Measurements from ENCODE around the gene FUT6.
A peak's percentile ranks its signal among the peaks of the same experiment; 100 is the strongest.
"Not testable (repeated sequence)": the region's sequence is repeated elsewhere in the genome, so short reads cannot be mapped to it uniquely, and the experiment has no call there.

Gene FUT6, protein sequence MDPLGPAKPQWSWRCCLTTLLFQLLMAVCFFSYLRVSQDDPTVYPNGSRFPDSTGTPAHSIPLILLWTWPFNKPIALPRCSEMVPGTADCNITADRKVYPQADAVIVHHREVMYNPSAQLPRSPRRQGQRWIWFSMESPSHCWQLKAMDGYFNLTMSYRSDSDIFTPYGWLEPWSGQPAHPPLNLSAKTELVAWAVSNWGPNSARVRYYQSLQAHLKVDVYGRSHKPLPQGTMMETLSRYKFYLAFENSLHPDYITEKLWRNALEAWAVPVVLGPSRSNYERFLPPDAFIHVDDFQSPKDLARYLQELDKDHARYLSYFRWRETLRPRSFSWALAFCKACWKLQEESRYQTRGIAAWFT

GRCh38 chr19:5839065-5840017 is at the start of gene FUT6:
Gene FUT6, minus strand, starts transcription at chr19:5839702. Its CDS starts 7,135 bp downstream, at chr19:5832567.
- H3K9me3 ChIP-seq (ENCODE audit: control insufficient read depth, insufficient read depth, low read depth, low read length): no peaks in the 10 kb centered on the region
- no peak within 1 kb of the TSS for H3K27ac ChIP-seq (ENCODE audit: low read depth, low read length)
- no peak within 1 kb of the TSS for H3K4me3 ChIP-seq (ENCODE audit: low read depth, low read length)
- H3K27me3 ChIP-seq (ENCODE audit: control insufficient read depth, insufficient read depth, low read length): peaks cover 6% of the 10 kb centered on the region; the same call in 1 of the 2 replicates
- H3K4me1 ChIP-seq (ENCODE audit: control insufficient read depth, insufficient read depth, low read length): no peaks in the 10 kb centered on the region
- H3K9ac ChIP-seq (ENCODE audit: low read length): no peak within 1 kb of the TSS
- H3K36me3 ChIP-seq (ENCODE audit: control insufficient read depth, insufficient read depth, low read length): no peaks in the 10 kb centered on the region

DNA sequence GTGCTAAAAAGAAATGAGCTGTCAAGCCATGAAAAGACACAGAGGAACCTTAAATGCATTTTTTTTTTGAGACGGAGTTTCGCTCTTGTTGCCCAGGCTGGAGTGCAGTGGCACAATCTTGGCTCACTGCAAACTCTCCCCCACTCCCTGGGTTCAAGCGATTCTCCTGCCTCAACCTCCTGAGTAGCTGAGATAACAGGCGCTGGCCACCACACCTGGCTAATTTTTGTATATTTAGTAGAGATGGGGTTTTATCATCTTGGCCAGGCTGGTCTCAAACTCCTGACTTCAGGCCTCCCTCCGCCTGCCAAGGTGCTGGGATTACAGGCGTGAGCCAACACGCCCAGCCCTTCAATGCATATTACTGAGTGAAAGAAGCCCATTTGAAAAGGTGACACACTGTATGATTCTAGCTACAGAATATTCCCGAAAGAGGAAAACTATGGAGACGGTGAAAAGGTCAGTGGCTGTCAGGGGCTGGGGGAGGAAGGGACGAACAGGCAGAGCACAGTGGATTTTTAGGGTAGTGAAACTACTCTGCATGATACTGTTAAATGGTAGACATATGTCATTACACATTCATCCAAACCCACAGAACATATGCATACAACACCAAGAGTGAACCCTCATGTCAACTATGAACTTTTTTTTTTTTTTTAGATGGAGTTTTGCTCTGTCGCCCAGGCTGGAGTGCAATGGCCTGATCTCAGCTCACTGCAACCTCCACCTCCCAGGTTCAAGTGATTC is 44.7 kb upstream of the FUT6 start:
- H3K36me3 ChIP-seq (ENCODE audit: control insufficient read depth, insufficient read depth, low read length); H3K9me3 ChIP-seq (ENCODE audit: control insufficient read depth, insufficient read depth, low read depth, low read length); H3K27ac ChIP-seq (ENCODE audit: low read depth, low read length); H3K4me3 ChIP-seq (ENCODE audit: low read depth, low read length); H3K9ac ChIP-seq (ENCODE audit: low read length); H3K27me3 ChIP-seq (ENCODE audit: control insufficient read depth, insufficient read depth, low read length): not testable (repeated sequence)
- H3K4me1 ChIP-seq (ENCODE audit: control insufficient read depth, insufficient read depth, low read length): peaks cover 20% of the 10 kb centered on the region

- not testable (repeated sequence) for H3K4me3 ChIP-seq (ENCODE audit: low read depth, low read length); H3K27me3 ChIP-seq (ENCODE audit: control insufficient read depth, insufficient read depth, low read length); H3K9me3 ChIP-seq (ENCODE audit: control insufficient read depth, insufficient read depth, low read depth, low read length); H3K27ac ChIP-seq (ENCODE audit: low read depth, low read length); H3K36me3 ChIP-seq (ENCODE audit: control insufficient read depth, insufficient read depth, low read length); H3K9ac ChIP-seq (ENCODE audit: low read length)
- H3K4me1 ChIP-seq (ENCODE audit: control insufficient read depth, insufficient read depth, low read length): peaks cover 20% of the 10 kb centered on the region
Observed at GRCh38 chr19:5883157-5883873, 43.8 kb upstream of the FUT6 start.

DNA sequence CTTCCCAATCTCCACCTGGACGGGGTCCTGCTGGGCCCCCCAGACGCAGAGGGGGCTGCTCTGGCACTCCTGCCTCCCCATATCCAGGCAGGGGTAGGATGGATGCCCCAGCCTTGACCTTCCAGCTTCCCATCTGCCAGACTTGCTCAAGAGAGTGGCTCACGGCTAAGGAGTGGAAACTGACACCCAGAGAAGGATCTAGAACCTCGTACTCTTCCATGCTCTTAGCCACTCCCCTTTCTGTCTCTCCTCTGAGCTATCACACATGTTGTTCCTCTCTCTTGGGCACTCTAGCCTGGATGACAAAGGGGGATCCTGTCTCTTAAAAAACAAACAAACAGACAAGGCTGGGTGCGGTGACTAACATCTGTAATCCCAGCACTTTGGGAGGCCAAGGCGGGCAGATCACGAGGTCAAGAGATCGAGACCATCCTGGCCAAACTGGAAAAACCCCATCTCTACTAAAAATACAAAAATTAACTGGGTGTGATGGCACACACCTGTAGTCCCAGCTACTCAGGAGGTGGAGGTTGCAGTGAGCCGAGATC is 43.0 kb upstream of the FUT6 start:
- Histone ChIP-seq H3K27me3 (ENCODE audit: control insufficient read depth, insufficient read depth, low read length) (peaks cover 3% of the 10 kb centered on the region; the same call in 1 of the 2 replicates), H3K36me3 (ENCODE audit: control insufficient read depth, insufficient read depth, low read length) (no peaks in the 10 kb centered on the region), H3K9ac (ENCODE audit: low read length) (no peak overlapping the region), H3K4me1 (ENCODE audit: control insufficient read depth, insufficient read depth, low read length) (peaks cover 20% of the 10 kb centered on the region), H3K9me3 (ENCODE audit: control insufficient read depth, insufficient read depth, low read depth, low read length) (no peaks in the 10 kb centered on the region), H3K27ac (ENCODE audit: low read depth, low read length) (no peak overlapping the region), H3K4me3 (ENCODE audit: low read depth, low read length) (no peak overlapping the region)

GRCh38 chr19:5881543-5882299 is 42.2 kb upstream of the FUT6 start:
- peaks cover 3% of the 10 kb centered on the region; the same call in 1 of the 2 replicates for H3K27me3 ChIP-seq (ENCODE audit: control insufficient read depth, insufficient read depth, low read length)
- no peak overlapping the region for H3K4me3 ChIP-seq (ENCODE audit: low read depth, low read length)
- H3K9me3 ChIP-seq (ENCODE audit: control insufficient read depth, insufficient read depth, low read depth, low read length): no peaks in the 10 kb centered on the region
- no peak overlapping the region for H3K27ac ChIP-seq (ENCODE audit: low read depth, low read length)
- H3K4me1 ChIP-seq (ENCODE audit: control insufficient read depth, insufficient read depth, low read length): peaks cover 20% of the 10 kb centered on the region
- no peaks in the 10 kb centered on the region for H3K36me3 ChIP-seq (ENCODE audit: control insufficient read depth, insufficient read depth, low read length)
- no peak overlapping the region for H3K9ac ChIP-seq (ENCODE audit: low read length)

DNA sequence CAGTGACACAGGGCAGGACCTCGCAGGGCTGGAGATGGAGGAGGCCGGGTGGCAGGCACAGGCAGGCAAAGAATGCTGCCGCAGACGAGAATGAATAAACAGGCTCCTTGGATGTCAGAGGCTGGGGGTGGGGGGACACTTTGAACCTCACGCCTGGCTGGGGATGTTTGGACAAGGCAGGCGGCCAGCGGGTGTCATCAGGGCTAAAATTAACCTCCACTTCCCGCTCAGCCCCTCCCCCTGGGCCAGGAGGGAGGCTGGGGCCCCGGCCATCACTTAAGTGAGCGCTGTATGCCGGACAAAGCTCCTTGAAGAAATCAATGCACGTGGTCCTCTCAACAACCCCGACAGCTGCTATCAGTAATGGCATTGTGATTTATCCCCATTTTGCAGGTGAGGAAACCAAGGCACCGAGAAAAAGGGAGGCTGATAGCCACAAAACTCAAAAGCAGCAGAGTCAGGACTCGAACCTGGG is 41.1 kb upstream of the FUT6 start:
- H3K36me3 ChIP-seq (ENCODE audit: control insufficient read depth, insufficient read depth, low read length): no peaks in the 10 kb centered on the region
- peak overlapping the region; percentile 31 for H3K9ac ChIP-seq (ENCODE audit: low read length)
- H3K4me3 ChIP-seq (ENCODE audit: low read depth, low read length): no peak overlapping the region; the same call in 1 of the 2 replicates
- H3K27me3 ChIP-seq (ENCODE audit: control insufficient read depth, insufficient read depth, low read length): peaks cover 3% of the 10 kb centered on the region; the same call in 1 of the 2 replicates
- no peaks in the 10 kb centered on the region for H3K9me3 ChIP-seq (ENCODE audit: control insufficient read depth, insufficient read depth, low read depth, low read length)
- peaks cover 20% of the 10 kb centered on the region for H3K4me1 ChIP-seq (ENCODE audit: control insufficient read depth, insufficient read depth, low read length)
- no peak overlapping the region; the same call in 1 of the 2 replicates for H3K27ac ChIP-seq (ENCODE audit: low read depth, low read length)

GRCh38 chr19:5880196-5880595 is 40.7 kb upstream of the FUT6 start:
- Histone ChIP-seq H3K27ac (ENCODE audit: low read depth, low read length) (no peak overlapping the region), H3K9ac (ENCODE audit: low read length) (no peak overlapping the region)

DNA sequence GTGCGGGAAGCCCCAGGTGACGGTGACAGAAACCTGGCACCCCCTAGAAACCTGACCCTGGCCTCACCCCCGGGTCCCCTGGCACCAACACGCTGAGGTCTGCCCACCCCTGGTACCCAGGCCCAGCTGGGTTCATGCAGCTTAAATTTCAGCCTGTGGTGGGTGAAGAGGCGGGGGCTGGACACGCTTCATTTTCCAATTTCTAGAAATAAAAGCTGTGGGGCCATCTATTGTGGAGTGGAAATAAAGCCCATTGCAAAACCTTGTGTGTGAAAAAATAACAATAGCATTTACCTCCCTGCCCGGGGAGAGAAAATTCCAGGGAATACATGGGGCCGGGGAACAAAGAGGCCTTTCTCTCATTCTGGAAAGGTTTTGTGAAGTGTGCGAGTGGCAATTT is 38.4 kb upstream of the FUT6 start:
- H3K27ac ChIP-seq (ENCODE audit: low read depth, low read length): no peak overlapping the region
- no peaks in the 10 kb centered on the region for H3K36me3 ChIP-seq (ENCODE audit: control insufficient read depth, insufficient read depth, low read length)
- H3K27me3 ChIP-seq (ENCODE audit: control insufficient read depth, insufficient read depth, low read length): peaks cover 3% of the 10 kb centered on the region; the same call in 1 of the 2 replicates
- peaks cover 20% of the 10 kb centered on the region for H3K4me1 ChIP-seq (ENCODE audit: control insufficient read depth, insufficient read depth, low read length)
- H3K4me3 ChIP-seq (ENCODE audit: low read depth, low read length): no peak overlapping the region
- no peaks in the 10 kb centered on the region for H3K9me3 ChIP-seq (ENCODE audit: control insufficient read depth, insufficient read depth, low read depth, low read length)
- H3K9ac ChIP-seq (ENCODE audit: low read length): no peak overlapping the region

More at GRCh38 chr19:5880196-5880595, 40.7 kb upstream of the FUT6 start:
- Histone ChIP-seq H3K4me1 (ENCODE audit: control insufficient read depth, insufficient read depth, low read length) (peaks cover 20% of the 10 kb centered on the region), H3K9me3 (ENCODE audit: control insufficient read depth, insufficient read depth, low read depth, low read length) (no peaks in the 10 kb centered on the region), H3K27me3 (ENCODE audit: control insufficient read depth, insufficient read depth, low read length) (peaks cover 3% of the 10 kb centered on the region; the same call in 1 of the 2 replicates), H3K4me3 (ENCODE audit: low read depth, low read length) (no peak overlapping the region), H3K36me3 (ENCODE audit: control insufficient read depth, insufficient read depth, low read length) (no peaks in the 10 kb centered on the region)

GRCh38 chr19:5877427-5877826 is 37.9 kb upstream of the FUT6 start:
- Histone ChIP-seq H3K4me1 (ENCODE audit: control insufficient read depth, insufficient read depth, low read length) (peaks cover 19% of the 10 kb centered on the region), H3K9me3 (ENCODE audit: control insufficient read depth, insufficient read depth, low read depth, low read length) (no peaks in the 10 kb centered on the region), H3K36me3 (ENCODE audit: control insufficient read depth, insufficient read depth, low read length) (no peaks in the 10 kb centered on the region), H3K4me3 (ENCODE audit: low read depth, low read length) (no peak overlapping the region), H3K9ac (ENCODE audit: low read length) (no peak overlapping the region), H3K27ac (ENCODE audit: low read depth, low read length) (no peak overlapping the region), H3K27me3 (ENCODE audit: control insufficient read depth, insufficient read depth, low read length) (peaks cover 3% of the 10 kb centered on the region; the same call in 1 of the 2 replicates)

Data from HUES6 (cell line).